ENCODE data around the gene TNIP2.

DNA sequence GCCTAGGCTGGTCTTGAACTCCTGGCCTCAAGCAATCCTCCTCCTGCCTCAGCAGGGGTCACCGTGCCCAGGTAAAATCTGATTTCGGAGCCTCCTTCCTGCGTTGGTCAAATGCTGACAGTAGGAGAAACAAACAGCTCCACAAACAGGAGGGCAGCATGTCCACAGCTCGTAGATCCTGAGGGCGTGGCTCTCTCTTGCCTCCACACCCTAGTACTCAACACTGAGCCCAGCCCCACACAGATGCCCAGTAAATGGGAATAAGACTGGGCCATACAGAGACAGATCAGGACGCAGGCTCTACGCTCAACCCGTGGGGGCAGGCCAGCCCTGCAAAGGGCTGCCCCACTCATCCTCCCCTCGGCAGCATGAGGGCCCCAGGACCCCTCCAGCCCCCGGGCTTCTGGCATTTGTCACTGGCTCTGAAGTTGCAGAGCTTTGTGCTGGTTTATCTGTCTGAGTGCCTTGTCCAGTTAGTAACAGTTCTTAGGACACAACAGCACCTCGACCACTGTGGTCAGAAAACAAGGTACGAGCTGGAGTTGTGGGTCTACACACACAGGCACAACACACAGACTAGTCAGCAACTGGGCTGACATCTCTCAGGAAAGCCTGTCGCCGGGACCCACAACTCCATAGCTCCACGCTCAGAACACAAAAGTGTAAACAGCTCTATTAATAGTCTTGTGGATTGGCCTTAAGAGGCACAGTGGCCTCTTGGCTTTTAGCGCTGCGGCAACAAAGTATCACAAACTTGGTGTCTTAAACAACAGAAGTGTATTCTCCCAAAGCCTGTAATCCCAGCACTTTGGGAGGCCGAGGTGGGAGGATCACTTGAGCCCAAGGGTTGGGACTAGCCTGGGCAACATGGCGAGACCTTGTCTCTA is 5.2 kb downstream of the TNIP2 start:
- TF ChIP-seq, protein P1, sequence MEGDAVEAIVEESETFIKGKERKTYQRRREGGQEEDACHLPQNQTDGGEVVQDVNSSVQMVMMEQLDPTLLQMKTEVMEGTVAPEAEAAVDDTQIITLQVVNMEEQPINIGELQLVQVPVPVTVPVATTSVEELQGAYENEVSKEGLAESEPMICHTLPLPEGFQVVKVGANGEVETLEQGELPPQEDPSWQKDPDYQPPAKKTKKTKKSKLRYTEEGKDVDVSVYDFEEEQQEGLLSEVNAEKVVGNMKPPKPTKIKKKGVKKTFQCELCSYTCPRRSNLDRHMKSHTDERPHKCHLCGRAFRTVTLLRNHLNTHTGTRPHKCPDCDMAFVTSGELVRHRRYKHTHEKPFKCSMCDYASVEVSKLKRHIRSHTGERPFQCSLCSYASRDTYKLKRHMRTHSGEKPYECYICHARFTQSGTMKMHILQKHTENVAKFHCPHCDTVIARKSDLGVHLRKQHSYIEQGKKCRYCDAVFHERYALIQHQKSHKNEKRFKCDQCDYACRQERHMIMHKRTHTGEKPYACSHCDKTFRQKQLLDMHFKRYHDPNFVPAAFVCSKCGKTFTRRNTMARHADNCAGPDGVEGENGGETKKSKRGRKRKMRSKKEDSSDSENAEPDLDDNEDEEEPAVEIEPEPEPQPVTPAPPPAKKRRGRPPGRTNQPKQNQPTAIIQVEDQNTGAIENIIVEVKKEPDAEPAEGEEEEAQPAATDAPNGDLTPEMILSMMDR (conservative IDR thresholded peaks at IDR 0.05 in 1 of 2, IDR thresholded peaks at IDR 0.05 in 1 of 2; ENCODE audit: extremely low read depth in 1 of 2, insufficient read depth in 1 of 2, low read depth in 1 of 2, low read length in 2 of 2) = no peak
- TF ChIP-seq EZH2 (IDR thresholded peaks at IDR 0.05; ENCODE audit: borderline replicate concordance, low read length) = no peak

All from mammary epithelial cell (primary cell).